OCI-LY7 (cell line): ENCODE results near the gene C2CD3. TPM values are rescaled to one million over a fixed set of nuclear protein-coding genes. Genes with fewer than 3 reads are reported as not detected.
A peak's percentile ranks its signal among the peaks of the same experiment; 100 is the strongest.
"Not testable (repeated sequence)": the region's sequence is repeated elsewhere in the genome, so short reads cannot be mapped to it uniquely, and the experiment has no call there.

ENCODE experiments used
- BruUV-seq: library from RNA; stranded (reverse); fragments of 400-500 nt; replicated peaks from 2 replicates; lab custom pipeline; 2021; lab: Mats Ljungman, UMichigan
- CTCF ChIA-PET: fragments of 300-600 bp; sonication (Branson Sonifier 250); formaldehyde crosslinking; loops from one replicate; lab custom pipeline; 2022; ENCODE audit warnings: antibody characterized with exemption; ENCODE audit not compliant: unreplicated experiment; lab: Charles Lee
- POLR2A ChIA-PET: fragments of 300-600 bp; sonication (Branson Sonifier 250); formaldehyde crosslinking; loops from one replicate; lab custom pipeline; 2022; ENCODE audit warnings: antibody characterized with exemption; lab: Charles Lee
- DNase-seq: peaks from one replicate; pipeline ENCODE4 v3.0.0-alpha.2; 2015; ENCODE audit warnings: low spot score
- H2AFZ ChIP-seq: fragments of 200-600 bp; sonication (generic), shearing (Covaris generic); 2 replicates; pipeline ENCODE4 v1.6.1; 2014; ENCODE audit warnings: mild to moderate bottlenecking, antibody characterized with exemption, low read length, moderate library complexity
- H3K27ac ChIP-seq: fragments of 200-600 bp; sonication (generic); 2 replicates; pipeline ENCODE4 v1.5.1; 2014; ENCODE audit warnings: mixed run types, low read depth, mild to moderate bottlenecking, moderate library complexity, low read length, inconsistent platforms; ENCODE audit not compliant: poor library complexity, severe bottlenecking
- H3K36me3 ChIP-seq: fragments of 200-600 bp; sonication (generic); 2 replicates; pipeline ENCODE4 v1.6.1; 2014; ENCODE audit warnings: mild to moderate bottlenecking, antibody characterized with exemption, low read length, moderate library complexity, mixed read lengths; ENCODE audit not compliant: insufficient read depth
- H3K4me1 ChIP-seq: fragments of 200-600 bp; sonication (generic); 2 replicates; pipeline ENCODE4 v1.5.1; 2014; ENCODE audit warnings: mild to moderate bottlenecking, low read length; ENCODE audit not compliant: insufficient read depth, poor library complexity, severe bottlenecking
- H3K4me2 ChIP-seq: fragments of 200-600 bp; sonication (generic); 2 replicates; pipeline ENCODE4 v1.6.1; 2014; ENCODE audit warnings: mild to moderate bottlenecking, low read length
- H3K4me3 ChIP-seq: fragments of 200-600 bp; sonication (generic); 2 replicates; pipeline ENCODE4 v1.5.1; 2014; ENCODE audit warnings: mild to moderate bottlenecking, low read depth, low read length; ENCODE audit not compliant: poor library complexity, severe bottlenecking
- H3K79me2 ChIP-seq: fragments of 200-600 bp; sonication (generic); 2 replicates; pipeline ENCODE4 v1.6.1; 2016; ENCODE audit warnings: low read depth, mild to moderate bottlenecking, low read length, moderate library complexity, mixed read lengths; ENCODE audit not compliant: insufficient read depth
- H3K9me2 ChIP-seq: fragments of 200-600 bp; sonication (generic); 2 replicates; pipeline ENCODE4 v1.6.1; 2016; ENCODE audit warnings: mild to moderate bottlenecking, low read length, mixed read lengths; ENCODE audit not compliant: insufficient read depth
- H3K9me3 ChIP-seq: fragments of 200-600 bp; sonication (generic); 2 replicates; pipeline ENCODE4 v1.6.1; 2014; ENCODE audit warnings: mild to moderate bottlenecking, mixed run types, low read length, mixed read lengths
- H4K20me1 ChIP-seq: fragments of 200-600 bp; sonication (generic); 2 replicates; pipeline ENCODE4 v1.6.1; 2014; ENCODE audit warnings: mild to moderate bottlenecking, antibody characterized with exemption, low read length, moderate library complexity, mixed read lengths; ENCODE audit not compliant: insufficient read depth
- CTCF ChIP-seq: fragments of 200-600 bp; sonication (generic); conservative IDR thresholded peaks from 2 replicates; pipeline ENCODE4 v1.5.1; 2014; ENCODE audit warnings: mild to moderate bottlenecking, antibody characterized with exemption, low read length, moderate library complexity, mixed read lengths
- EZH2phosphoT487 ChIP-seq: fragments of 200-600 bp; sonication (generic); IDR thresholded peaks from 2 replicates; pipeline ENCODE4 v1.6.1; 2018; ENCODE audit warnings: low read depth, borderline replicate concordance, mild to moderate bottlenecking, mixed run types, antibody characterized with exemption, low read length, moderate library complexity, mixed read lengths
- intact Hi-C: fragments of 100-400 bp; cut with micrococcal nuclease; formaldehyde crosslinking; loops from one replicate; pipeline ENCODE4 v1.10.0; 2022; ENCODE audit not compliant: unreplicated experiment
- total RNA-seq, 2 experiments: library from RNA; depleted of rRNA in 1 of 2; stranded (reverse); fragments of >200 nt in 1 of 2; shearing (Covaris generic) in 1 of 2; gene quantifications; 2 replicates each; pipeline ENCODE4 v1.2.3, GENCODE V29; 2014 to 2022

The C2CD3 gene
- total RNA-seq, 2 experiments from 2014 or later, result 29.2 to 32.1 TPM

- H3K9me2 ChIP-seq, result no peaks in the 10 kb centered on the region
- H3K4me1 ChIP-seq, result peaks cover 73% of the 10 kb centered on the region
- CTCF ChIA-PET, result no interaction called here
- H2AFZ ChIP-seq, result no peak overlapping the region
- H3K27ac ChIP-seq, result no peak overlapping the region
- no TSS peak for BruUV-seq
- intact Hi-C loops, result loop anchor here (10.0 kb wide), 2 partner anchors 203 to 833 kb away; partner anchors contain the start of gene MRPL48
- no peaks in the 10 kb centered on the region for H4K20me1 ChIP-seq
- no peak overlapping the region for H3K4me3 ChIP-seq
- H3K4me2 ChIP-seq, result no peak overlapping the region
- no peak for DNase-seq
- H3K9me3 ChIP-seq, result no peaks in the 10 kb centered on the region
- H3K36me3 ChIP-seq, result no peaks in the 10 kb centered on the region
- no peak for TF ChIP-seq CTCF
- no peak for TF ChIP-seq EZH2phosphoT487
- H3K79me2 ChIP-seq, result peaks cover 10% of the 10 kb centered on the region; the same call in 1 of the 2 replicates
- POLR2A ChIA-PET, result no interaction called here
These were observed 182.6 kb downstream of the C2CD3 start for GRCh38 chr11:73988227-73988626.

GRCh38 chr11:73985661-73986060 lies 185.1 kb downstream of the C2CD3 start:
- CTCF ChIA-PET, H3K9me3 ChIP-seq, DNase-seq, H2AFZ ChIP-seq, BruUV-seq, H3K4me3 ChIP-seq, H3K9me2 ChIP-seq: not testable (repeated sequence)
- H3K79me2 ChIP-seq, result peaks cover 34% of the 10 kb centered on the region
- H4K20me1 ChIP-seq, result peaks cover 10% of the 10 kb centered on the region; the same call in 1 of the 2 replicates
- peak overlapping the region; percentile 15 for H3K27ac ChIP-seq
- POLR2A ChIA-PET, result interaction anchor here (1.0 kb wide), 1 partner anchor 9 kb away, joined by 6 read pairs; no protein-coding TSS in a partner anchor
- 0 out of 2 replicates have a peak overlapping the region, but pooled peaks have one; percentile 4 for H3K4me2 ChIP-seq
- peaks cover 57% of the 10 kb centered on the region for H3K4me1 ChIP-seq
- intact Hi-C loops, result loop anchor here (10.0 kb wide), 2 partner anchors 201 to 831 kb away; partner anchors contain the start of gene MRPL48
- peaks cover 16% of the 10 kb centered on the region for H3K36me3 ChIP-seq

GRCh38 chr11:73983741-73984538 lies 186.9 kb downstream of the C2CD3 start:
- Histone ChIP-seq H3K9me3 (no peaks in the 10 kb centered on the region), H3K4me3 (peak overlapping the region; percentile 91), H4K20me1 (peaks cover 12% of the 10 kb centered on the region; the same call in 1 of the 2 replicates), H3K36me3 (peaks cover 30% of the 10 kb centered on the region), H3K27ac (peak overlapping the region; percentile 91), H2AFZ (peak overlapping the region; percentile 21; the same call in 1 of the 2 replicates), H3K4me2 (peak overlapping the region; percentile 96), H3K4me1 (peaks cover 59% of the 10 kb centered on the region), H3K9me2 (no peaks in the 10 kb centered on the region), H3K79me2 (peaks cover 47% of the 10 kb centered on the region)
- intact Hi-C loops, result loop anchor here (1.0 to 10.0 kb wide), 5 partner anchors 10 to 829 kb away; partner anchors contain the start of genes C2CD3, LIPT2, MRPL48 and PPME1
- DNase-seq, result peak; percentile 40
- TF ChIP-seq EZH2phosphoT487, result no peak
- TF ChIP-seq CTCF, result no peak
- TSS peak; percentile 95 for BruUV-seq
- POLR2A ChIA-PET, result interaction anchor here (0.7 to 6.4 kb wide), 5 partner anchors 11 to 414 kb away, joined by 3 to 39 read pairs (median 4); partner anchors contain the start of gene PGM2L1
- CTCF ChIA-PET, result no interaction called here
